A673 (cell line): ENCODE results near the gene SPATS2L. TPM values are rescaled to one million over a fixed set of nuclear protein-coding genes. Genes with fewer than 3 reads are reported as not detected.

Source experiments
- BruUV-seq: library from RNA; stranded (reverse); fragments of 400-500 nt; replicated peaks from 2 replicates; lab custom pipeline; 2021; lab: Mats Ljungman, UMichigan
- CTCF ChIA-PET: fragments of 300-600 bp; sonication (Branson Sonifier 250); formaldehyde crosslinking; loops from one replicate; lab custom pipeline; 2022; ENCODE audit warnings: antibody characterized with exemption; lab: Charles Lee
- POLR2A ChIA-PET: fragments of 300-600 bp; sonication (Branson Sonifier 250); formaldehyde crosslinking; loops from one replicate; lab custom pipeline; 2022; ENCODE audit warnings: antibody characterized with exemption; ENCODE audit not compliant: low non-redundant PET; lab: Charles Lee
- DNase-seq: peaks from one replicate; pipeline ENCODE4 v3.0.0-alpha.2; 2015; ENCODE audit warnings: low spot score
- H3K27ac ChIP-seq: fragments of 200-600 bp; sonication (generic); 2 replicates; pipeline ENCODE4 v1.5.1; 2016; ENCODE audit warnings: mixed run types, low read depth, mild to moderate bottlenecking, mixed read lengths, antibody characterized with exemption, low read length; ENCODE audit not compliant: poor library complexity, severe bottlenecking
- H3K27me3 ChIP-seq: fragments of 200-600 bp; sonication (generic); replicated peaks from 2 replicates; pipeline ENCODE4 v1.6.1; 2017; ENCODE audit warnings: mixed run types, low read depth, mild to moderate bottlenecking, mixed read lengths, antibody characterized with exemption, low read length; ENCODE audit not compliant: insufficient read depth, poor library complexity
- H3K36me3 ChIP-seq: fragments of 200-600 bp; sonication (generic); 2 replicates; pipeline ENCODE4 v1.6.1; 2016; ENCODE audit warnings: mixed run types, mild to moderate bottlenecking, mixed read lengths, antibody characterized with exemption, low read length; ENCODE audit not compliant: insufficient read depth, poor library complexity, severe bottlenecking
- H3K4me1 ChIP-seq: fragments of 200-600 bp; sonication (generic); 2 replicates; pipeline ENCODE4 v1.6.1; 2017; ENCODE audit warnings: mixed run types, mild to moderate bottlenecking, mixed read lengths, antibody characterized with exemption, low read length; ENCODE audit not compliant: insufficient read depth, poor library complexity, severe bottlenecking
- H3K4me3 ChIP-seq: fragments of 200-600 bp; sonication (generic); 2 replicates; pipeline ENCODE4 v1.5.1; 2016; ENCODE audit warnings: low read depth, mixed run types, mild to moderate bottlenecking, mixed read lengths, low read length; ENCODE audit not compliant: poor library complexity, severe bottlenecking
- H3K9me3 ChIP-seq: fragments of 200-600 bp; sonication (generic); 2 replicates; pipeline ENCODE4 v1.6.1; 2016; ENCODE audit warnings: mixed run types, low read depth, mild to moderate bottlenecking, mixed read lengths, antibody characterized with exemption, low read length; ENCODE audit not compliant: poor library complexity, severe bottlenecking
- CTCF ChIP-seq: fragments of 300-800, 200-600 bp; sonication (generic); conservative IDR thresholded peaks from 2 replicates; pipeline ENCODE4 v1.5.1; 2017; ENCODE audit warnings: low read depth, mild to moderate bottlenecking, antibody characterized with exemption, low read length, moderate library complexity, mixed read lengths
- EZH2 ChIP-seq: fragments of 200-600 bp; sonication (generic); IDR thresholded peaks from 2 replicates; pipeline ENCODE4 v1.6.1; 2017; ENCODE audit warnings: borderline replicate concordance, low read depth, mild to moderate bottlenecking, mixed read lengths, antibody characterized with exemption, low read length; ENCODE audit not compliant: poor library complexity, severe bottlenecking
- intact Hi-C: fragments of 100-400 bp; cut with micrococcal nuclease; formaldehyde crosslinking; loops from one replicate; pipeline ENCODE4 v1.10.0; 2022; ENCODE audit not compliant: unreplicated experiment
- total RNA-seq: library from RNA; stranded (reverse); gene quantifications from 2 replicates; pipeline ENCODE4 v1.2.3, GENCODE V29; 2021

SPATS2L gene
- total RNA-seq, 1 experiment from 2014 or later, result 10.0 TPM

- no peaks in the 10 kb centered on the region for H3K36me3 ChIP-seq
- DNase-seq, result no peak
- intact Hi-C loops, result no loop called here
- peaks cover 8% of the 10 kb centered on the region for H3K4me1 ChIP-seq
- no TSS peak for BruUV-seq
- ChIA-PET CTCF (no interaction called here), POLR2A (no interaction called here)
- H3K4me3 ChIP-seq, result no peak overlapping the region
- TF ChIP-seq CTCF, result no peak
- TF ChIP-seq EZH2, result no peak
- no peak overlapping the region for H3K27ac ChIP-seq
- no peaks in the 10 kb centered on the region for H3K27me3 ChIP-seq
- no peaks in the 10 kb centered on the region for H3K9me3 ChIP-seq
Measured at GRCh38 chr2:200376513-200377354, 70.2 kb downstream of the SPATS2L start.

- intact Hi-C loops, result no loop called here
- ChIA-PET CTCF (interaction anchor here (0.6 kb wide), 1 partner anchor 31 kb away, joined by 3 read pairs; no protein-coding TSS in a partner anchor), POLR2A (no interaction called here)
- no peak for DNase-seq
- Histone ChIP-seq H3K9me3 (no peaks in the 10 kb centered on the region), H3K4me1 (peaks cover 8% of the 10 kb centered on the region), H3K27ac (no peak overlapping the region), H3K4me3 (no peak overlapping the region), H3K27me3 (no peaks in the 10 kb centered on the region), H3K36me3 (no peaks in the 10 kb centered on the region)
- TF ChIP-seq CTCF (no peak), EZH2 (no peak)
- no TSS peak for BruUV-seq
Measured at GRCh38 chr2:200377355-200378336, 71.2 kb downstream of the SPATS2L start.

GRCh38 chr2:200378652-200379290 lies 72.3 kb downstream of the SPATS2L start:
- intact Hi-C loops, result no loop called here

More at GRCh38 chr2:200378652-200379290, 72.3 kb downstream of the SPATS2L start:
- CTCF ChIA-PET, result interaction anchor here (0.6 kb wide), 1 partner anchor 30 kb away, joined by 3 read pairs; no protein-coding TSS in a partner anchor
- POLR2A ChIA-PET, result interaction anchor here (0.7 kb wide), 1 partner anchor 103 kb away, joined by 3 read pairs; no protein-coding TSS in a partner anchor
- no TSS peak for BruUV-seq
- Histone ChIP-seq H3K9me3 (no peaks in the 10 kb centered on the region), H3K4me1 (peaks cover 8% of the 10 kb centered on the region), H3K27ac (no peak overlapping the region), H3K27me3 (no peaks in the 10 kb centered on the region), H3K4me3 (no peak overlapping the region), H3K36me3 (no peaks in the 10 kb centered on the region)
- TF ChIP-seq EZH2 (no peak), CTCF (no peak)
- peak; percentile 4 for DNase-seq
